Raji (cell line): ENCODE measurements around the gene FTCDNL1.

Experiments used
- POLR2A ChIP-seq: IDR thresholded peaks from 2 replicates; pipeline ENCODE4 v1.6.1; 2011; ENCODE audit warnings: low read depth, low read length, control low read depth; ENCODE audit not compliant: insufficient read depth

Gene FTCDNL1

GRCh38 chr2:199851883-199852282 is 891 bp upstream of the FTCDNL1 start:
- TF ChIP-seq POLR2A, result no peak

GRCh38 chr2:199851501-199851810 is 464 bp upstream of the FTCDNL1 start:
- TF ChIP-seq POLR2A, result no peak

- TF ChIP-seq POLR2A, result no peak
Measured at GRCh38 chr2:199850218-199850717, 724 bp downstream of the FTCDNL1 start.

GRCh38 chr2:199848389-199849130 is 2.4 kb downstream of the FTCDNL1 start:
- TF ChIP-seq POLR2A, result no peak

- TF ChIP-seq POLR2A, result no peak
Measured at GRCh38 chr2:199847181-199847864, 3.7 kb downstream of the FTCDNL1 start.

GRCh38 chr2:199842631-199843395 is 8.2 kb downstream of the FTCDNL1 start:
- TF ChIP-seq POLR2A, result no peak

GRCh38 chr2:199841409-199841808 is 9.6 kb downstream of the FTCDNL1 start:
- no peak for TF ChIP-seq POLR2A

- no peak for TF ChIP-seq POLR2A
Measured at GRCh38 chr2:199838399-199838798, 12.6 kb downstream of the FTCDNL1 start.

- TF ChIP-seq POLR2A, result no peak
Measured at GRCh38 chr2:199836943-199837342, 14.0 kb downstream of the FTCDNL1 start.

GRCh38 chr2:199833525-199833924 is 17.5 kb downstream of the FTCDNL1 start:
- TF ChIP-seq POLR2A, result no peak

GRCh38 chr2:199830531-199830930 is 20.5 kb downstream of the FTCDNL1 start:
- no peak for TF ChIP-seq POLR2A

GRCh38 chr2:199829628-199830027 is 21.4 kb downstream of the FTCDNL1 start:
- no peak for TF ChIP-seq POLR2A

GRCh38 chr2:199819746-199820145 is 31.2 kb downstream of the FTCDNL1 start:
- TF ChIP-seq POLR2A, result no peak

GRCh38 chr2:199818754-199819153 is 32.2 kb downstream of the FTCDNL1 start:
- no peak for TF ChIP-seq POLR2A

GRCh38 chr2:199818026-199818425 is 33.0 kb downstream of the FTCDNL1 start:
- no peak for TF ChIP-seq POLR2A

- no peak for TF ChIP-seq POLR2A
Measured at GRCh38 chr2:199814817-199815211, 36.2 kb downstream of the FTCDNL1 start.
